ENCODE measurements around the gene BRF1. TPM values are rescaled to one million over a fixed set of nuclear protein-coding genes. Genes with fewer than 3 reads are reported as not detected.

Gene BRF1
- total RNA-seq, 1 experiment from 2014 or later = 23.4 TPM

DNA sequence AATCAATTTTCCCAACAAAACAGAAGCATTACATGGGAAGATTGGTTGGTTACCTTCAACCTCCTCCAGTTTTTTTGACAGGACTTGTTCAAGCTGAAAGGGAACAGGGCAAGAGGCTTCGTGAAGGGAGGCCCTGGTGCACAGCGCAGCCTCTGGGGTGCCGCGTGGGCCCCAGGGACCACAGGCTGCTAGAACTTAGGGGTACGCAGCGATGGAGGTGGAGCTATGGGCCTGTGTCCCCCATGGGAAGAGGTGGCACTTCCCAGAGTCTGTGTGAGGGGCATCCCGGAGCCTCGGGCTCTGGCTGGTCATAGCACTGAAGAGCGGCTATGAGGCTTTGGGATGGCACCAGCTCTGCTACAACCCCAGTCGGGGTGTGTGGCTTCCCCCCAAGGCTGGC lies 74.6 kb downstream of the BRF1 start:
- in situ Hi-C loops (cut with HindIII; ENCODE audit: low pct_unique_long_range_greater_than_20kb, low sequenced_read_pairs) = no loop called here
- no peak for DNase-seq (ENCODE audit: low read depth, low spot score)

DNA sequence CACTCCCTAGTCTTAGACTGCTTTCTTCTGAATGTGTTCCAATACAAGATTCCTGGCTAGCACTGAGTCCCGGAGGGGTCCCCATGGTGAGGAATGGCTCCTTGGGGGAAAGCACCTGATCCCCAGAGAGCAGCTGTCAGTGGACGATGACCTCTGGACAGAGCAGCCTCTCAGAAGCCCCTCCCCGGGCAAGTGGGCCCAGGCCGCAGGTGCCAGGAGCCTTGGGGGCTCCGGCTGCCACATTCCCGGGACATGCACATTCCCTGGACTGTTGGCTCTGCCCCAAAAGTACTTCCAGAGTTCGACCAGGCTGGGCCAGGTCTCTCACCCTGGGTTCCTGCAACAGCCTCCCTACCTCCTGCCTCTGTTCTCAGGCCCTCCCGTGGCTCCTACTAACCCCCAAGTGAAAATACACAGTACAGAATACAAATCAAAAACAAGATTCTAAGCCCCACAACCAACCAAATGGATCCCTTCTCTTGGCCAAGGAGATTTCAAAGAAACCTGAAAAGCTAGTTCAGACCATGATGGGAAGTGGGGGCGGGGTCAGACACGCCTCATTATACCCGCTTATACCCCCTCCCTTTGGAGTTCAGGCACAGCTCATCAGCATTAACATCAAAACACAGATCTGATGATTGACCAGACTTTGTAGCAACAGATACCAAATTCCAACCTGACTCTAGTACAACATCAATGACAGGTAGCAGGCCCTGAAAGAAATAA lies 75.8 kb downstream of the BRF1 start:
- DNase-seq (ENCODE audit: low read depth, low spot score) = no peak
- in situ Hi-C loops (cut with HindIII; ENCODE audit: low pct_unique_long_range_greater_than_20kb, low sequenced_read_pairs) = no loop called here

DNA sequence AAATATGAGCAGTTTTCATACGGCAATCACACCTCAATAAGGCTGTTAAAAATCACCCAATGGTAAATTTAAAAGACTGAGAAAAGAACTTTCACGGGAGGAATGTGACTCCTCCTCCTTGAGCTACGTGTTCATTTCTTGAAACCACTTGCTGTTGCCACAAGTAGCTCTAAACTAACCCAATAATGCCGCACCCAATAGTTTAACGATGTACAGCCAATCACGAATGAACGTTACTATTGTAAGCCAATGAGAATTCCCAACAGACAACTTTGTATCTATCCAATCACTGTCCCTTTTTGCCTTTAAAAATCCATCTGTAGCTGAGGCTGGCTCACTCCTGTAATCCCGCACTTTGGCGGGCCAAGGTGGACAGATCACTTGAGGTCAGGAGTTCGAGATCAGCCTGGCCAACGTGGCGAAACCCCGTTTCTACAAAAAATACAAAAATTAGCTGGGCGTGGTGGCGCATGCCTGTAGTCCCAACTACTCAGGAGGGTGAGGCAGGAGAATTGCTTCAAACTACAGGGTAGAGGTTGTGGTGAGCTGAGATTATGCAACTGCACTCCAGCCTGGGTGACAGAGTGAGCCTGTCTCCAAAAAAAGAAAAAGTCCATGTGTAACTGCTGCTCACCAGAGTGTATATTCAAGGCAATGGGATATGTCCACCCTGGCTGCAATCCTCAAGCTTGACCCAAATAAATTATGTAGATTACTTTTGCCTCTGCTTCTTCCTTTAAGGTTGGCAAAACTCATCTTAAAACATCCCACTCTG lies 76.8 kb downstream of the BRF1 start:
- no peak for DNase-seq (ENCODE audit: low read depth, low spot score)
- in situ Hi-C loops (cut with HindIII; ENCODE audit: low pct_unique_long_range_greater_than_20kb, low sequenced_read_pairs) = no loop called here

DNA sequence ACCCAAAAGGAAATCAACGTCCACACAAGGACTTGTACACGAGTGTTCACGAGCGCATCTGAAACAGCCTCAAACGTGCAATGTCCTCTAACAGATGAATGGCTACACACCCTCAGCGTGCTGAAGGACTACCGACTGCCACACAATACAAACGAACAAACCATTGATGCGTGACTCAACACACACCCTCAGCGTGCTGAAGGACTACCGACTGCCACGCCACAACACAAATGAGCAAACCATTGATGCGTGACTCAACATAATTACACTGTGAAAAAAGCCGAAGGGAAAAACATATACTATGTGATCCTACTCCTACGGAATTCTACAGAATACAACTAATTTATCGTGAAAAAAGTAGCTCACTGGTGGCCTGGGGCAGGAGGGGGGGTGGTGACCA lies 77.5 kb downstream of the BRF1 start:
- no peak for DNase-seq (ENCODE audit: low read depth, low spot score)
- in situ Hi-C loops (cut with HindIII; ENCODE audit: low pct_unique_long_range_greater_than_20kb, low sequenced_read_pairs) = no loop called here

DNA sequence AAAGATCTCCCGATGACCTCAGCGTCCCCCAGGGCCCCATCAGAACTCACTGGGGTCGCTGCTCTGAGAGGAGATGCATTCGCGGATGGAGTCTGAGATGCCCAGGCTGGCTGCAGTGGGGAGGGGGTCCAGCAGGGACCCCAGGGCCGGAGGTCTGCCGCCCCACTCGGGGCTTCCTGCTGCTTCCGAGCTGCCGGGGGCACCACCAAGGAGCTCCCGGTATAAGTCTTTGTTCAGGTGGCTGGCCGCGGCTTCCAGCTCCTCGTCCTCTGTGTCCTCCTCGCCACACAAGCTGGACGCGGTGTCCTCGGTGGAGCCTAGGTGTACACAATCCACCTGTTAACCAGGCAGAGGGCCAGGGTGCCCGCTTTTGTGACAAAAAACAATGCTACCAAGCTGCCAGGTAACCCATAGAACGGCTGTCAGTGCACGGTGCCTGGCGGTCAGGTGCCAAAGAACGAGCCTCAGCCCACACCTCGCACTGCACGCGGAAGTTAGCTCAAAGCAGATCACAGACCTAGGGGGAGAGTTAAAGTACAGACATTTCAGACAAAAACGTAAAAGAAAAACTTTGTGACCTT lies 79.1 kb downstream of the BRF1 start:
- in situ Hi-C loops (cut with HindIII; ENCODE audit: low pct_unique_long_range_greater_than_20kb, low sequenced_read_pairs) = no loop called here
- DNase-seq (ENCODE audit: low read depth, low spot score) = no peak

DNA sequence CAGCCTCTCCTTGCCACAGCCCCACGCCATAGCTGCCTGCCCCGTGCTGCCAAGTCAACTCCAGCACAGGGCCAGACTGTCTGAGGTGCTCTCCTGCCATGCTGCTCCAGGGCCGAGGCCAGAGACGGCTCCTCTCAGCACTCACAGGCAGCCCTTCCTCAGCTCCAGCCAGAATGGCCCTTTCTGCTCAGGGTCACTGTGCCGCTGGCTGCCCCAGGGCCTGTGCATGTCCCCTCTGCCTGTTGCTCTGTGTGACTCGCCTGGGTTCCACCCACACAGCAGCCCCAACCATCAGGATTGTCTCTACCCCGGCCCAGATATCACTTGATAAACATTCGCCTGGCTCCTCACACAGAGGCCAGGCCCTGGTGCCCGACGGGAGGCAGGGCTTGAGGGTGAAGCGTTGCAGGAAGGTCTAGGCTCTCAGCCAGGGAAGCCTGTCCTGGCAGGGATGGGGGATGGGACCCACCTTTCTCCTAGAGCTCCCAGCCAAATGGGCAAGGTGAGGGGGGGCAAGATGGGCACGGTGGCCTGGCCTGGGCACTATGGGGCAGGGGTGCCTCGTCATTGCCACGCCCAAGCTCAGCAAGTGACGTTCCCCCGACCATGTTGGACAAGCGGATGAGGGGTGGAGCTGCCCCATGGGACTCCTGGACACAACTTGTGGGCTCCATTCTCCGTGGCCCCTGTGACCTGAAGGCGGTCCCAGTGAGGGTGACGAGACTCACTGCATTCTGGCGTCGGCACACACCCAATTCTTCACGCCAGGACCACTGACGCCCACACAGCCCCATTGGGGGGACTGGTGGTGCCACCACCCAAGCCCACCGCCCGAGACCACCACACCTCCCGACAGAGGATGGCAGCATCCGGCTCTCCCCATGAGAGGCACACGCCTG lies 79.9 kb downstream of the BRF1 start:
- no peak for DNase-seq (ENCODE audit: low read depth, low spot score)
- in situ Hi-C loops (cut with HindIII; ENCODE audit: low pct_unique_long_range_greater_than_20kb, low sequenced_read_pairs) = no loop called here

DNA sequence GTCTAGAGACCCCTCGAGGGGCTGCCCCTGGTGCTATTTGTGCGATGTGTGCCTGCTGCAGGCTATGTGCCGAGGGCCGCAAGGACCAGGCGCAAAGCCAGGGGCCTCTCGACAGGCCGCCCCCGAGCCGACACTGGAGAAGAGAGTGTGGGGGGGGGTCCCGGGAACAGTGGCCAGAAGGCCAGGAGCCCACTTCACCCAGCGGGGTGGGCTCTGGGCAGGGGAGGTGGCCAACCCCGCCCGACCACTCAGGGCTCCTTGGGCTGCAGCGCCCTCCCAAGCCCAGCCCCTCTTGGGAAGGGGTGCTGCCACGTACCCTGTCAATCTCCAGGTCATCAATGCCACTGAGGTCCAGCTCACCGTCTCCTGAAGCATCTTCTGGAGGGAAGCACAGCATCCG lies 81.0 kb downstream of the BRF1 start:
- in situ Hi-C loops (cut with HindIII; ENCODE audit: low pct_unique_long_range_greater_than_20kb, low sequenced_read_pairs) = no loop called here
- no peak for DNase-seq (ENCODE audit: low read depth, low spot score)

DNA sequence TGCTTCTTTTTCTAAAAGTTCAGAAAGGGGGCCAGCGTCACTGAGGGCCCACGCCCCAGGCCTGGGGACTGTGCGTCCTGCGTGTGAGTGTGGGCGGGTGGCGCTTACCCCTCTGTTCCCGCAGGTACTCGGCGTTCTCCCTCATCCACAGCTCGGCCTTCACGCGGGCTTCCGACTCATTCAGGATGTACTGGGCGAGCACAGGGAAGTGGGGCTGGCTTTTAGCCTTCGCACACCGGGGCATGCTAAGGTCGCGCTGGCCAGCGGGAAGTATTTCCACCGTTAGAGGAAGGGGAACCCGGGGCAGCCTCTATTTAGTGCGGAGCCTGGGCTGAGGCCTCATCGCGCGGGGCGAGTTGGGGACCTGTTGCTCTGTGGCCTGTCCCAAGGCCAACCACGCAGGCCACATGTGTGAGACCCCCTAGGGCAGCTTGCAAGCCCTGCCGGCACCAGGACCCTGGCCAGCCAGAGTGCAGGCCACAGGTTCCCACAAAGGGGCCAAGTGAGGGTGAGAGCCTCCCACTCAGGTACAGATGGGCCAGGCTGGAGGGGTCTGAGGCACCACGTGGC lies 81.7 kb downstream of the BRF1 start:
- in situ Hi-C loops (cut with HindIII; ENCODE audit: low pct_unique_long_range_greater_than_20kb, low sequenced_read_pairs) = no loop called here
- DNase-seq (ENCODE audit: low read depth, low spot score) = no peak

DNA sequence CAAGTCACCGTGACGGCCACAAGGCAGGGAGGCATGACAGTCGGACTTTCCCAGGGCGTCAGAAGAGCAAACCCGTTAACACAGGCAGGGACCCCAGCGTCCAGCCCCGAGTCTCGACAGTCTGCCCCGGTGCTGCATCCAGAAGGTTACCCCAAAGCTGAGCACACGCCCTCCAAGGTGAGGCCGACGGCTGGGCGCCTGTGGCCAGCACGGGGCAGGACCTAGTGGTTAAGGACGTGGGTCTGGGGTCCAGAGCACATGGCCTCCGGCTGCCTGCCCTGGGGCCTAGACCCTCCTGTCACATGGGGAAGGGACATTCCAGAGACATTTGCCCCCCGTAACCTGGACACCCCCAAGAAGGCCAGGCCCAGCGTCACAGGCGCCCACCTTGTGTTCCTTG lies 82.2 kb downstream of the BRF1 start:
- in situ Hi-C loops (cut with HindIII; ENCODE audit: low pct_unique_long_range_greater_than_20kb, low sequenced_read_pairs) = no loop called here

DNA sequence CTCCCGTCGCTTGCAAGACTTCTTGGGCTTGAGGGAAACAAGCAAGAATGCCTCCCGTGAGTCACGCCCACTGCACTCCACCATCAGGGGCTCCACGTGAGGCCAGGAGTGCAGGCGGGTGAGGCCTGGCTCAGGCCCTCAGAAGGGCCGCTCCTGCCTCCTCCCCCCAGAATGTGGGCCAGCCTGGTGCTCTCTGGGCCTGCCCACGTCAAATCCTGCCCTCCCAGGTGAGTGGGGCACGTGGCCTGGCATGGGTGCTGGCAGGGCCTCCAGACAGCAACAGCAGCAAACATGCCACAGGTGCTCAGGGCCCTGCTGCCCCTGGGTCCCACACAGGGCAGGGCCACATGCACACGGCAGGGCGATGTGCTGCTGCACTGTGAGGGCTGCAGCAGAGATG lies 83.0 kb downstream of the BRF1 start:
- in situ Hi-C loops (cut with HindIII; ENCODE audit: low pct_unique_long_range_greater_than_20kb, low sequenced_read_pairs) = no loop called here
- no peak for DNase-seq (ENCODE audit: low read depth, low spot score)

More for the DNA sequence above, 82.2 kb downstream of the BRF1 start:
- no peak for DNase-seq (ENCODE audit: low read depth, low spot score)

DNA sequence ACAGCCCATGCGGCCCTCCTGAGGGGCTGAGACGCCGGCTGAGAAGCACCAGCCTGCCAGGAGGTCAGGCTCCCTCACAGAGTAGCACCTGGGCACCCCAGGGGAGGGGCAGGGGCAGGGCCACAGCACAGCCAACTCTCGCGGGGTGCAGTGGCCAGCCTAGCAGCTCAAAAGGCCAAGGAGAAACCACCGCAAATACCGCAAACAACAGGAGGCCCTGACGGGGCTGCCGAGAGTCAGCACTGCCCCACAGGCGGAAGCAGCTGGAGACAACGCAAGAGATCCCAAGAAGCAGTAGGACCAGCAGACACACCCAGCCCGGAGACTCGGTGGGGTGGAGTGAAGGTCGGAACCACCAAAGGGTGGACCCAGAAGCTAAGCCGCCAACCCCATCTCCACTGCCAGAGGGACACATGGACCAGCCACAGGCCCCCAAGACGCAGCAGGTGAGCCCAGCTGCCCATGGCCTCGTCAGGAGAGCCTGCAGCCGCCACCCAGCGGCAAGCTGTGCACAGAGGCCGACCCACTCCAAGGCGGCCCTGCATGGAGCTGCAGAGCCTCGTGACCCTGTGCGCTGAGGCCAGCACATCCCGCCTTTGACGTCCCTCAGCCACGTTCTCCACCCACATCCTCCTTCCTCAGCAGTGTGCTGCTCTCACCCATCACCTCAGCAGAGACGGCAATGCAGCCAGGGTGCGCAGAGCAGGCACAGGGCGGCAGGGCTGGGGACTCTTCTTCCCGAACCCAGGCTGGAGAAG lies 84.1 kb downstream of the BRF1 start:
- in situ Hi-C loops (cut with HindIII; ENCODE audit: low pct_unique_long_range_greater_than_20kb, low sequenced_read_pairs) = no loop called here

DNA sequence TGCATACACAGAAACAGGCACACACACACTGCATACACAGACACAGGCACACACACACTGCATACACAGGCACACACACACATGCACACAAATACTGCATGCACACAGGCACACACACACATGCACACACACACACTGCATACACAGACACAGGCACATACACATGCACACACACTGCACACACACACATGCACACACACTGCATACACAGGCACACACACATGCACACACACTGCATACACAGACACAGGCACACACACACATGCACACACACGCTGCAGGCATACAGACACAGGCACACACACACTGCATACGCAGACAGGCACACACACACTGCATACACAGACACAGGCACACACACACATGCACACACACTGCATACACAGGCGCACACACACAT lies 85.2 kb downstream of the BRF1 start:
- no peak for DNase-seq (ENCODE audit: low read depth, low spot score)
- in situ Hi-C loops (cut with HindIII; ENCODE audit: low pct_unique_long_range_greater_than_20kb, low sequenced_read_pairs) = no loop called here

More for the DNA sequence above, 84.1 kb downstream of the BRF1 start:
- no peak for DNase-seq (ENCODE audit: low read depth, low spot score)

DNA sequence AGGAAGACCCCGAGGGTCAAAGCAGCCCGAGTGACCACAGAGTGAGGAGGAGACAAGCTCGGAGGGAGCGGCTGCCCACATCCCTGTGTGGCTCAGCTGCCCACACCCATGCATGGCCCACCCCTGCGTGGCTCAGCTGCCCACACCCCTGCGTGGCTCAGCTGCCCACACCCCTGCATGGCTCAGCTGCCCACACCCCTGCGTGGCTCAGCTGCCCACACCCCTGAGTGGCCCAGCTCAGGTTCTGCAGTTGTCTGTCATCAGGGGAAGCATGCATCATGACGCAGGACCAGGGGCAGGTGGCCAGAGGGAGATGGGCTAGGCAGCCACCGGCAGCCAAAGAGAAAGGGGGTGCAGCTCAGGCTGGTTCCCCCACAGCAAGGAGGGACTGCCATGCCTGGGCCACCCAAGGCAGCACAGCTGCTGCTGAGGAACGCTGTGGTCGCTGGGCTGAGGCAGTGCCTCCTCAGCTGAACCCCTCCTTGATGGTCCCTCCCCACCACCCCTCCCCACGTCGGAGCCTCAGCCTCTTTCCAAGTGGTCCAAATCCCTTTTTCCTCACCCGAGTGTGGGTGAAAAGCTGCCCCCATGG lies 86.4 kb downstream of the BRF1 start:
- no peak for DNase-seq (ENCODE audit: low read depth, low spot score)
- in situ Hi-C loops (cut with HindIII; ENCODE audit: low pct_unique_long_range_greater_than_20kb, low sequenced_read_pairs) = no loop called here

DNA sequence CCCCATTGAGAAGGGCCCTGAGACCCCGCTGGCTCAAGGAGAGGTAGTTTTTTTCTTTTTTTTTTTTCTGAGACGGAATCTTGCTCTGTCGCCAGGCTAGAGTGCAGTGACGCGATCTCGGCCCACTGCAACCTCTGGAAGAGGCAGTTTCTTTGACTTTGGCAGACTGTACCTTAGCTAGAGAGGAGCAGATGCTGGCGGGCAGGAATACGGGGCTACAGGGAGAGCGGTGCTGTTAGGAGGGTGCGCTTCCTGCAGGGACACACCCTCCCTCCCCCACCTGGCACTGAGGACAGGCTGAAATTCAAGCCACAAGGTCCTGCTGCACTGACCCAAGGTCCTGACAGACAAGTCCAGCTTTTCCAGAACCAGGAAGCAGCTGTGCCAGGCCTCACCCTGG lies 87.4 kb downstream of the BRF1 start:
- DNase-seq (ENCODE audit: low read depth, low spot score) = no peak
- in situ Hi-C loops (cut with HindIII; ENCODE audit: low pct_unique_long_range_greater_than_20kb, low sequenced_read_pairs) = no loop called here

DNA sequence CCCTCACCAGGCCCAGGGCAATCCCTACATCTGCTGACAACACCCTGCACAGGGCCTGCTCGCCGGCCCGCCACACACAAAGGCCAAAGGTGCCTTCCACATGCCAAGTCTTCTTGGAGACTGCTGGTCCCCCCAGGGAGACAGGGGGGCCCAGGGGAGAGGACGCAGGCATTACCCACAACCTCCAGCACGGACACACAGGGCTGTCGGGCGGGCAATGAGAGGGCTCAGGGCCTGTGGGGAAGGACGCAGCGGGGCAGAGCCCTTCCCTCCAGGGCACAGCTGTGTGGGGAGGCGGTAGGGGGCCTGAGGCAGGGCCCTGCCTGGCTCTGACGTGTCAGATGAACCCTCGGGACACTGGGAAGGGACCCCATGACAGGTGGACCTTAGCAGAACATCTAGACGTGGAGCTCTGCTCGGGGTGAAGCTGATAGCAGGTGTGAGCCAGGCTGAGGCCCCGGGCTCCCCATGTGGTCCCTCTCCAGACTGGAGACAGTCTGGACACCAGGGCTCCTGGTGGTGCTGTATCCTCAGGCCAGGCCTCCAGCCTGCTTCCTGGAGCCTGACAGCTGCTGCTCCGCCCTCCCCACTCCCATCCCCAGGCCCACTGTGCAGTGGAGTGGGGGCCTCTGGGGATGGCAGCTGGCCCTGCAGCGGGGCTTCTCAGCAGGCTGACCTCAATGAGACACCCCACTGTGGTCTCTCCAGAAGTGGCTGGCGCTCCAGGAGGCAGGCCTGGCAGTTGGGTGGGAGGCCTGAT lies 88.1 kb downstream of the BRF1 start:
- in situ Hi-C loops (cut with HindIII; ENCODE audit: low pct_unique_long_range_greater_than_20kb, low sequenced_read_pairs) = no loop called here
- no peak for DNase-seq (ENCODE audit: low read depth, low spot score)

DNA sequence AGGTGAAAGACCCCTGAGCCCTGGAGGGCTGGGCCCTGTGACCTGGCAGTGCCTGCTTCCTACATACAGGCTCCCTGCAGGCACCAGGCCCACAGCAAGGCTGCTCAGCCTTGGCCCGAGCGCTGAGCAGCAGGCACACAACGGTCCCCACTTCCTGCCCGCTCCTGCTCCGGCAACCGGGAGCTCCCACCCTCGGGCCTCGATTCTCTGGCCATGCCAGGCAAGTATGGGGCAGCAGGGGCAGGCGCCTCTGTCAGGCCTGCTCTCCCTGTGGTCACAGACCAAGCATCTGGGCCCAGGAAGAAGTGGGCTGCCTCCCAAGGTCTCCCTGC lies 89.1 kb downstream of the BRF1 start:
- in situ Hi-C loops (cut with HindIII; ENCODE audit: low pct_unique_long_range_greater_than_20kb, low sequenced_read_pairs) = no loop called here
- no peak for DNase-seq (ENCODE audit: low read depth, low spot score)
